Neuronal stem cell (in vitro differentiated cells): Measurements from ENCODE around the gene EPO.
"Not testable (repeated sequence)": the region's sequence is repeated elsewhere in the genome, so short reads cannot be mapped to it uniquely, and the experiment has no call there.

Source experiments
- DNase-seq: peaks from one replicate; pipeline ENCODE4 v3.0.0-alpha.2; 2013; ENCODE audit warnings: low spot score
- H2AFZ ChIP-seq: one replicate; pipeline ENCODE4 v1.6.1; 2013; ENCODE audit warnings: mild to moderate bottlenecking, low read length, inconsistent platforms
- H2AK5ac ChIP-seq: 2 replicates; pipeline ENCODE4 v1.6.1; 2013; ENCODE audit warnings: low read depth, mild to moderate bottlenecking, inconsistent platforms, low read length, moderate library complexity, mixed read lengths
- H2BK120ac ChIP-seq: 2 replicates; pipeline ENCODE4 v1.6.1; 2013; ENCODE audit warnings: low read depth, mild to moderate bottlenecking, inconsistent platforms, low read length, moderate library complexity, mixed read lengths
- H2BK12ac ChIP-seq: one replicate; pipeline ENCODE4 v1.6.1; 2013; ENCODE audit warnings: low read length, inconsistent platforms
- H2BK15ac ChIP-seq: 2 replicates; pipeline ENCODE4 v1.6.1; 2013; ENCODE audit warnings: mild to moderate bottlenecking, low read length, inconsistent platforms, mixed read lengths
- H2BK5ac ChIP-seq: one replicate; pipeline ENCODE4 v1.6.1; 2013; ENCODE audit warnings: inconsistent platforms, mild to moderate bottlenecking, low read length, moderate library complexity
- H3K14ac ChIP-seq: one replicate; pipeline ENCODE4 v1.6.1; 2013; ENCODE audit warnings: low read length, inconsistent platforms
- H3K18ac ChIP-seq: 2 replicates; pipeline ENCODE4 v1.6.1; 2013; ENCODE audit warnings: low read length, inconsistent platforms
- H3K23ac ChIP-seq: 2 replicates; pipeline ENCODE4 v1.6.1; 2013; ENCODE audit warnings: low read depth, mild to moderate bottlenecking, mixed read lengths, low read length, inconsistent platforms; ENCODE audit not compliant: poor library complexity
- H3K27ac ChIP-seq: replicated peaks from 3 replicates; pipeline ENCODE4 v1.5.1; 2013; ENCODE audit warnings: low read length, inconsistent platforms
- H3K27me3 ChIP-seq, 3 experiments: 2 replicates each; pipeline ENCODE4 v1.6.1; 2013; ENCODE audit warnings: low read length in 3 of 3, mild to moderate bottlenecking in 2 of 3, inconsistent platforms in 1 of 3, low read depth in 1 of 3, mixed read lengths in 1 of 3, moderate library complexity in 1 of 3; ENCODE audit not compliant: control insufficient read depth in 3 of 3, insufficient read depth in 3 of 3
- H3K36me3 ChIP-seq, 2 donors: replicated peaks in 1 of 2; 2 replicates each; pipeline ENCODE4 v1.6.1; 2013; ENCODE audit warnings: low read length in 2 of 2; ENCODE audit not compliant: control insufficient read depth in 2 of 2, insufficient read depth in 2 of 2
- H3K4ac ChIP-seq: 2 replicates; pipeline ENCODE4 v1.6.1; 2013; ENCODE audit warnings: inconsistent platforms, mild to moderate bottlenecking, low read length, moderate library complexity
- H3K4me1 ChIP-seq, 2 donors: 1 replicate in 1 of 2; 2 replicates in 1 of 2; pipeline ENCODE4 v1.6.1; 2013; ENCODE audit warnings: low read length in 2 of 2, low read depth in 1 of 2; ENCODE audit not compliant: control insufficient read depth in 2 of 2, insufficient read depth in 1 of 2
- H3K4me2 ChIP-seq: one replicate; pipeline ENCODE4 v1.6.1; 2013; ENCODE audit warnings: mild to moderate bottlenecking, low read length, inconsistent platforms; ENCODE audit not compliant: insufficient read depth, poor library complexity, severe bottlenecking
- H3K4me3 ChIP-seq, 2 donors: 2 replicates each; pipeline ENCODE4 v1.5.1; 2013; ENCODE audit warnings: low read length in 2 of 2, mild to moderate bottlenecking in 2 of 2, inconsistent platforms in 1 of 2, moderate library complexity in 1 of 2
- H3K79me1 ChIP-seq: one replicate; pipeline ENCODE4 v1.6.1; 2013; ENCODE audit warnings: low read depth, mild to moderate bottlenecking, inconsistent platforms, low read length, moderate library complexity
- H3K9ac ChIP-seq: one replicate; pipeline ENCODE4 v1.6.1; 2013; ENCODE audit warnings: mild to moderate bottlenecking, low read depth, low read length, inconsistent platforms; ENCODE audit not compliant: poor library complexity
- H3K9me3 ChIP-seq, 2 donors: replicated peaks in 1 of 2; 2 replicates each; pipeline versions ENCODE3 to v1.6.1; 2013; ENCODE audit warnings: low read length in 2 of 2, mild to moderate bottlenecking in 2 of 2, inconsistent platforms in 1 of 2, low read depth in 1 of 2, mixed read lengths in 1 of 2, moderate library complexity in 1 of 2; ENCODE audit not compliant: control insufficient read depth in 2 of 2, insufficient read depth in 1 of 2
- H4K8ac ChIP-seq: one replicate; pipeline ENCODE4 v1.6.1; 2013; ENCODE audit warnings: low read depth, mild to moderate bottlenecking, inconsistent platforms, low read length, moderate library complexity
- H4K91ac ChIP-seq: one replicate; pipeline ENCODE4 v1.6.1; 2013; ENCODE audit warnings: low read length, low read depth, mild to moderate bottlenecking, inconsistent platforms; ENCODE audit not compliant: poor library complexity
- WGBS, 2 donors: extraction: QIAGEN DNeasy Blood & Tissue Kit; methylation state at CpG; one replicate each; pipeline ENCODE4 v1.1.7; 2013; ENCODE audit warnings: missing lambda C conversion rate in 2 of 2, mixed read lengths in 1 of 2; ENCODE audit not compliant: insufficient read length in 2 of 2, insufficient replicate concordance in 1 of 2; ENCODE audit errors: extremely low coverage in 2 of 2; 5-methylcytosine and 5-hydroxymethylcytosine counted together

EPO gene

DNA sequence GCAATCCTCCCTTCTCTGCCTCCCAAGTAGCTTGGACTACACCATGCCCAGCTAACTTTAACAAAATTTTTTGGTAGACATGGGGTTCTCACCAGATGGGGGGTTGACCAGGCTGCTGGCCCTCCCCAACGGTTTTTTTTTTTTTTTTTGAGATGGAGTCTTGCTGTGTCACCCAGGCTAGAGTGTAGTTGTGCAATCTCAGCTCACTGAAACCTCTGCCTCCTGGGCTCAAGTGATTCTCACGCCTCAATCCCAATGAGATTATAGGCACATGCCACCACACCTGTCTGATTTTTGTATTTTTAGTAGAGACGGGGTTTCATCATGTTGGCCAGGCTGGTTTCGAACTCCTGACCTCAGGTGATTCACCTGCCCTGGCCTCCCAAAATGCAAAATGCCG lies 42.6 kb downstream of the EPO start:
- DNase-seq, H3K18ac ChIP-seq, H3K9me3 ChIP-seq, H3K27ac ChIP-seq, H2AK5ac ChIP-seq, H2BK5ac ChIP-seq, H3K9ac ChIP-seq, H3K4ac ChIP-seq, H3K4me1 ChIP-seq, H3K36me3 ChIP-seq, H3K4me3 ChIP-seq, H2BK15ac ChIP-seq, H2BK120ac ChIP-seq, H3K4me2 ChIP-seq, H4K8ac ChIP-seq, H3K23ac ChIP-seq, H3K79me1 ChIP-seq, H2AFZ ChIP-seq, H3K14ac ChIP-seq, H2BK12ac ChIP-seq, H4K91ac ChIP-seq: not testable (repeated sequence)
- no CpG with 5 or more reads among the region's 5 CpGs for WGBS, 2 donors
- peaks cover 0 to 50% (median 0%) of the 10 kb centered on the region in 3 experiments for H3K27me3 ChIP-seq

GRCh38 chr7:100763556-100764140 lies 43.4 kb downstream of the EPO start:
- no peak overlapping the region for H3K4ac ChIP-seq
- no peak overlapping the region for H2BK15ac ChIP-seq
- no peak overlapping the region for H2AK5ac ChIP-seq
- H2BK12ac ChIP-seq: no peak overlapping the region
- no peak for DNase-seq
- no peak overlapping the region for H3K14ac ChIP-seq
- peaks cover 0 to 2% of the 10 kb centered on the region in 2 donors for H3K4me1 ChIP-seq
- H3K4me2 ChIP-seq: no peak overlapping the region
- peaks cover 0 to 2% of the 10 kb centered on the region in 2 donors for H3K9me3 ChIP-seq
- H4K8ac ChIP-seq: no peak overlapping the region
- H3K27ac ChIP-seq: no peak overlapping the region
- no peaks in the 10 kb centered on the region for H3K79me1 ChIP-seq
- WGBS, 2 donors: no CpG with 5 or more reads among the region's 14 CpGs
- H3K27me3 ChIP-seq: peaks cover 0 to 46% (median 0%) of the 10 kb centered on the region in 3 experiments
- H2BK5ac ChIP-seq: no peak overlapping the region
- H3K18ac ChIP-seq: no peak overlapping the region
- no peak overlapping the region for H2BK120ac ChIP-seq
- no peak overlapping the region for H3K9ac ChIP-seq
- no peaks in the 10 kb centered on the region for H3K36me3 ChIP-seq
- no peak overlapping the region for H2AFZ ChIP-seq
- no peak overlapping the region for H4K91ac ChIP-seq
- H3K4me3 ChIP-seq: peak overlapping the region in 1 of 2 donors; percentile 67
- peak overlapping the region; percentile 91 for H3K23ac ChIP-seq

- H3K27me3 ChIP-seq: peaks cover 0 to 40% (median 0%) of the 10 kb centered on the region in 3 experiments
- no peak overlapping the region for H3K27ac ChIP-seq
- no peak overlapping the region for H3K4me2 ChIP-seq
- H2AFZ ChIP-seq: no peak overlapping the region
- H3K4ac ChIP-seq: no peak overlapping the region
- H3K4me1 ChIP-seq: peaks cover 0 to 2% of the 10 kb centered on the region in 2 donors
- H3K9me3 ChIP-seq: peaks cover 0 to 2% of the 10 kb centered on the region in 2 donors
- H3K4me3 ChIP-seq: no peak overlapping the region
- no peak overlapping the region for H2BK120ac ChIP-seq
- no peak for DNase-seq
- H3K18ac ChIP-seq: no peak overlapping the region
- H3K23ac ChIP-seq: peak overlapping the region; percentile 73
- no peak overlapping the region for H2BK5ac ChIP-seq
- H4K8ac ChIP-seq: no peak overlapping the region
- H4K91ac ChIP-seq: no peak overlapping the region
- no peak overlapping the region for H3K9ac ChIP-seq
- no peak overlapping the region for H2BK12ac ChIP-seq
- H2AK5ac ChIP-seq: no peak overlapping the region
- H3K79me1 ChIP-seq: no peaks in the 10 kb centered on the region
- no peaks in the 10 kb centered on the region for H3K36me3 ChIP-seq
- H3K14ac ChIP-seq: no peak overlapping the region
- WGBS, 2 donors: no CpG with 5 or more reads among the region's 10 CpGs
- H2BK15ac ChIP-seq: peak overlapping the region; percentile 26
These were observed 44.6 kb downstream of the EPO start for GRCh38 chr7:100764841-100765240.

GRCh38 chr7:100765250-100765649 lies 45.0 kb downstream of the EPO start:
- Histone ChIP-seq H3K4me1 (peaks cover 0 to 2% of the 10 kb centered on the region in 2 donors), H3K14ac (peak overlapping the region; percentile 21), H4K8ac (peak overlapping the region; percentile 96), H2BK5ac (no peak overlapping the region), H3K4me2 (no peak overlapping the region), H2BK120ac (no peak overlapping the region), H3K27me3 (peaks cover 0 to 36% (median 0%) of the 10 kb centered on the region in 3 experiments), H2AK5ac (peak overlapping the region; percentile 63), H3K18ac (peak overlapping the region; percentile 83), H3K9me3 (peaks cover 0 to 2% of the 10 kb centered on the region in 2 donors), H3K23ac (peak overlapping the region; percentile 73), H4K91ac (peak overlapping the region; percentile 72), H3K79me1 (no peaks in the 10 kb centered on the region), H3K9ac (peak overlapping the region; percentile 44), H3K27ac (no peak overlapping the region), H2BK12ac (peak overlapping the region; percentile 97), H3K36me3 (no peaks in the 10 kb centered on the region), H2BK15ac (peak overlapping the region; percentile 26), H3K4me3 (no peak overlapping the region), H3K4ac (no peak overlapping the region), H2AFZ (no peak overlapping the region)
- no CpG with 5 or more reads among the region's 16 CpGs for whole genome bisulfite sequencing, 2 donors
- DNase-seq: no peak
